GM18511 (cell line): ENCODE data around the gene GALNS.
"Not testable (repeated sequence)": the region's sequence is repeated elsewhere in the genome, so short reads cannot be mapped to it uniquely, and the experiment has no call there.

Experiments used
- ATAC-seq: cut with Tn5 transposase; IDR thresholded peaks from one replicate; pipeline ENCODE4 v1.9.1; 2021; ENCODE audit warnings: mild to moderate bottlenecking, moderate library complexity; ENCODE audit not compliant: unreplicated experiment

The GALNS gene

GRCh38 chr16:88772871-88773811, 83.6 kb downstream of the GALNS start:
- ATAC-seq: no peak

- not testable (repeated sequence) for ATAC-seq
Observed at GRCh38 chr16:88771781-88772180, 85.0 kb downstream of the GALNS start.

DNA sequence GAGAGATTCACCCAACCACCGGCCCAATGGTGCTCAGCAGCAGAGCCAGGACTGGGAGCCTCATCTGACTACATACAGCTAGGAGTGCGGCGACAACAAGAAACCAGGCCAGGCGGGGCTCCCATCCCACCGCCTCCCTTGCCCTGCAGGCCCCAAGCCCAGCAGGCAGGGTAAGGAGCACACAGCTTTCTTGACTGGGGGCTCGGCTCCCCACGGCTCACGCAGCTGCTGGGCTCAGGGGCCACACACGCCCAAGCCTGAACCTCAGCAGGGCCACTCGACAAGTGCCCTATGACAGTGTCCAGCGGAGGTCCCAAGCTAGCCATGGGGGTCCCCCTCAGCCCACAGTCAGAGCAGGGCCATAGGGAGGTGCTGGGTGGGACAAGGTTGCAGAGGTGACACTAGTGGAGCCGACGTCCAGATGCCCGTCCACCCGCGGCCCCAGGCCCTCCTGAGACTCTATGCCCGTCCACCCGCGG, 85.4 kb downstream of the GALNS start:
- ATAC-seq: no peak

DNA sequence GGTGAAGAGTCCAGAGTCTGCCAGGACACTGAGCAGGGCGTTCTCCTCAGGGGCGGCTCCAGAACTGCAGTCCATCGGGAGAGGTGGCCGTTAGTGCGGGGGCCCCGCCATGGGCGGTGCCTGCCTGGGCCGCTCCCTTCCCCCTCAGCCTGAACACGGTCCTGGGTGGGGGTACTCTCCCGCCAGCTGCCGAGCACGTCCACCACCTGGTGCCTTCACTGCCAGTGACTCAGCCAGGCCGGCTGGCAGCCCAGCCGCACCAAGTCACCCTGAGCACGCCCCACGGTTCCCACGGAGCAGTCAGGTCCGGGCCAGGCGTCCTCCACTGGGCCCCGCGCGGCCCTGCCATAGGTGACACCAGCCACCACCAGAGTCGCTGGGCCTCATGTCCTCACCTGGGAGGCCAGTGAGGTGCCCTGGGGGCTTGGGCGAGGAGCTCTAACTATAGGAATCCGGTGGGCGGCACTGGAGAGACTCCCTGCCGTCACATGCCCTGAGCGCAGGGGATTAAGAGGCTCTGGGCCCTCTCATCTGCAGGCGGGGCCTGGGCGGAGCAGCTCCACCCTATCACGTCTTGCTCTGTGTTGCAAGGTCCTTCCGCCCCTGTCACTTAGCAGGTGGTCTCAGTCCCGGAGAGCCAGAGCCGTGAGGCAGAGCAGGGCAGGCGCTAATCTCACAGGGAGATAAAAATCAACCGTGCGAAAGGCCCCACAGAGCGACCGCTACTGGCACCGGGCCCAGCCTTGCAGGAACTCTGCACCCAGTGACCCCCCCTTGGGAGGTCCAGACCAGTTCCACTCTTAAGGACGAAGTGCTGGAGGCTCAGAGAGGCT, 86.1 kb downstream of the GALNS start:
- ATAC-seq: no peak

GRCh38 chr16:88769617-88770460, 86.9 kb downstream of the GALNS start:
- ATAC-seq: no peak

GRCh38 chr16:88768071-88768783, 88.5 kb downstream of the GALNS start:
- ATAC-seq: no peak

GRCh38 chr16:88767546-88768070, 89.1 kb downstream of the GALNS start:
- no peak for ATAC-seq

DNA sequence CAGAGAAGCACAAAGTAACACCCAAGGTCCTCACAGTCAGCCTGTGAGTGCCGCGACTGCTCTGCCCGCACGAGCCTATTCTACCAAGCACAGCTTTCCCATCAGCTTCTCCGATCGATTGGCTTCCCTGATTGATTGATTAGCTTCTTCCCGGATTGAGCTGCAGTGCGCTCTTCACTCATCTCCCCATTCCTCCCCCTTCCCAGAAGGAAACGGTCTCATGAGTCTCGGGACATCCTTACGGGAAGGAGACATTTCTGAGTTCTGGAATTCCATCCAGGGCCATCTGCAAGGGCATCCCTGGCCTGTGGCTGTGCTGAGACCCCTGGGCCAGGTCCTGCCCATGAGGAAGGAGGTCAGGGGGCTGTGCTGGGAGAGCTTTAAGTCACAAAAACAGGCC, 89.8 kb downstream of the GALNS start:
- ATAC-seq: no peak

GRCh38 chr16:88764913-88765349, 91.8 kb downstream of the GALNS start:
- no peak for ATAC-seq

DNA sequence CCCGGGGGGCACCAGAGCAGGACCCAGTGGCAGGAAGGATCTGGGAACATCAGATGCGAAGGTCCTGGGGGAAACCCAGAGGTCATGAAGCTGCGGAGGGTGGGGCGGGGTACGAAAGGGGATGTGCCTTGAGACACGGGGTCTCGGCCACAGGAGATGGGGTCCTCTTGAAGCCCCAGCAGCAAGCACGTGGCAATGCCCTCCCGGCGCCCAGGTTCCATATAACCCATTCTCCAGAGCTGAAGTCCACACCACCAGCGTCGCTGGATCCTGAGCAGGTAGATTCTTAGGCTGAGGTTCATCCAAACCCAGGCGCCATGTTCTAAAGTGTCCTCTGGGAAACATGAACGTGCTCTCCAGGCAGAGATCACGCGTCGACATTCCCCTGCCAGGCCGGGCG, 92.7 kb downstream of the GALNS start:
- no peak for ATAC-seq
